H4 (cell line): ENCODE results near the gene FAM228A. TPM values are rescaled to one million over a fixed set of nuclear protein-coding genes. Genes with fewer than 3 reads are reported as not detected.
"Not testable (repeated sequence)": the region's sequence is repeated elsewhere in the genome, so short reads cannot be mapped to it uniquely, and the experiment has no call there.

ENCODE experiments used
- DNase-seq: peaks from one replicate; pipeline ENCODE4 v3.0.0-alpha.2; 2015; ENCODE audit warnings: low spot score
- total RNA-seq: library from RNA; depleted of rRNA; stranded (reverse); fragments of >200 nt; shearing (Covaris generic); gene quantifications from 2 replicates; pipeline ENCODE4 v1.2.3, GENCODE V29; 2014; rRNA removed

FAM228A gene
- not detected in 2 replicates for total RNA-seq

- DNase-seq, result no peak
Observed at GRCh38 chr2:24174851-24175277, at the start of gene FAM228A. TSS of gene FAM228A (plus strand) at chr2:24175053. CDS start at chr2:24175481, 428 bp downstream.

GRCh38 chr2:24125956-24126355, 48.9 kb upstream of the FAM228A start:
- DNase-seq, result no peak

GRCh38 chr2:24132543-24132942, 42.3 kb upstream of the FAM228A start:
- DNase-seq, result no peak

DNA sequence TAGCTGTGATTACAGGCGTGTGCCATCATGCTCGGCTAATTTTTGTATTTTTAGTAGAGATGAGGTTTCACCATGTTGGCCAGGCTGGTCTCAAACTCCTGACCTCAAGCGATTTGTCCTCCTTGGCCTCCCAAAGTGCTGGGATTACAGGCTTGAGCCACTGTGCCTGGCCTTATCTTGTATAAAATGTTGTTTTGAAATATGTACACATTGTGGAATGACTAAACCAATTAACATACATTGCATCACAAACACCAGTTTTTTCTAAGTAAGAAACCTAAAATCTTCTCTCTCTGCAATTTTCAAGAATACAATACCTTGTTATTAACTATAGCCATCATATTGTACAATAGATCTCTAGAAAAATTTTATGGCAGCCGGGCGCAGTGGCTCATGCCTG, 34.5 kb upstream of the FAM228A start:
- DNase-seq, result not testable (repeated sequence)

GRCh38 chr2:24147364-24147763, 27.5 kb upstream of the FAM228A start:
- no peak for DNase-seq

DNA sequence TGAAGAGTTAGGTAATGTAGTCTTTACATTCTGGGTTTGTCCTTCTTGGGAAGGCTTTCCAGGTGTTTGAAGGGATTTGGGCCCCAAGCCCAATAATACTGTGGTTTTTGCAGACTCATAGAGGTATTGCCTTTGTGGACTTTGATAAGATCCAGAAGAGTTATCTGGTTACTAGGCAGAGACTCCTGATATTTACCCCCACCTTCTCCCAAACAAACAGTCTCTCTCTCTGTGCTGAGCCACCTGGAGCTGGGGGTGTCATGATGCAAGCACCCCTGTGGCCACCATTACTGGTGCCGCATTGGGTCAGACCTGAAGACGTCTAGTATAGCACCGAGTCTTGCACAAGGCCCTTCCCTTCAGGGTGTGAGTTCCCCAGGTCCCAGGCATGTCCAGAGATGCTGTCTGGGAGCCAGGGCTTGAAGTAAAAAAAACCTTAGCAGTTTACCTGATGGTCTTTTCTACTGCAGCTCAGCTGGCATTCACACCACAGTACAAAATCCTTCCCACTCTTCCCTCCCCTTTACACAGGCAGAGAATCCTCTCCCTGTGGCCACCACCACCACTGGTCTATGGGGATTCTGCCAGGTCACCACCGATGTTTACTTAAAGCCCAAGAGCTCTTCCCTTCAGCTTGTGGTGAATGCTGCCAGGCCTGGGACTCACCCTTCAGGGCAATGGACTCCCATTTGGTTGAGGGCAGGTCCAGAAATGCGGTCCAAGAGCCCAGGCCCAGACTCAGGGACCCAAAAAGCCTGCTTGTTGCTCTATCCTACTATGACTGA, 22.2 kb upstream of the FAM228A start:
- peak; percentile 4 for DNase-seq

- DNase-seq, result no peak
Observed at GRCh38 chr2:24153478-24153877, 21.4 kb upstream of the FAM228A start.

- no peak for DNase-seq
Observed at GRCh38 chr2:24158131-24158530, 16.7 kb upstream of the FAM228A start.

GRCh38 chr2:24159708-24160107, 15.1 kb upstream of the FAM228A start:
- DNase-seq, result no peak

GRCh38 chr2:24160761-24161160, 14.1 kb upstream of the FAM228A start:
- DNase-seq, result no peak

- DNase-seq, result no peak
Observed at GRCh38 chr2:24162494-24162893, 12.4 kb upstream of the FAM228A start.

GRCh38 chr2:24163186-24163585, 11.7 kb upstream of the FAM228A start:
- DNase-seq, result no peak

DNA sequence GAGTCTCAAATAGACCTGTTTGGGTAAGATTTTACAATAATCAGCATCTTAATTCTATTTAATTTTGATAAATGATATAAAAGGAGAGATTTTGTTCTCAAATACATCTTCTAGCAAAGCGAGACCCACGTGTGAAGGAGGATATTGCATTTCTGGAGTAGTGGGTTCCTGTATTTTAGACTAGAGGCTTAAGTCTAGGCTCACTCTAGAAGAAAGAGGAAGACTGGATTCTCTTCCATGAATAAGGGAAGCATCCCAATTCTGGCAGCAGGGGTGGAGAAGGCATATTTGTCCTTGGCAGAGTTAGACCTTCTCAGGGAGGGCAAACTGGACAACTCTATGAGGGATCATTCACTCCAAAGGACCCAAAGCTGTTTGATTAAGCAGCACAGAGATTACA, 11.3 kb upstream of the FAM228A start:
- no peak for DNase-seq

DNA sequence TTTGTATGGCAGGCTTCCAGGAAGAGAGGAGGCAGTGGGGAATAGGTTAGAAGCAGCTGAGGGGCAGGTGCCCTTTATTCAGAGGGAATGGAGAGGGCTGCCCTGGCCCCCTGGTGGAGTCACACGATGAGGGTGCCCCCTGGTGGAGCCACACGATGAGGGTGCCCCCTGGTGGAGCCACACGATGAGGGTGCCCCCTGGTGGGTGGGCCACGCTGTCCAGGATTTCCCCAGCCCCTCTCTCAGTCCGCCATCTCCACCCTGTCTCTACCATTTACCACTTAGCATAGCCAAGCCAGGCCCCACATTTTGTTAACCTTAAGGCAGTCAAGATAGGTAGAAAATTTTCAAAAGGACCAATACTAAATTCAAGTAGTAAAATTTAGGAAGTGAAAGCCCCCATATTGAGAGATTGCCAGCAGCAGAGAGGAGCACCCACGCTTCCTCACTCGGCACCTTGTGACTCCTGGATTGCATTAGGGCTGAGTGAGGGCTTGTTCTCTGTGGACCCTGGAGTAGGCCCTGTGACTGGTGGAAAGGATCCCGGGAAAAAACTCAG, 10.4 kb upstream of the FAM228A start:
- no peak for DNase-seq

- no peak for DNase-seq
Observed at GRCh38 chr2:24169023-24169422, 5.8 kb upstream of the FAM228A start.

DNA sequence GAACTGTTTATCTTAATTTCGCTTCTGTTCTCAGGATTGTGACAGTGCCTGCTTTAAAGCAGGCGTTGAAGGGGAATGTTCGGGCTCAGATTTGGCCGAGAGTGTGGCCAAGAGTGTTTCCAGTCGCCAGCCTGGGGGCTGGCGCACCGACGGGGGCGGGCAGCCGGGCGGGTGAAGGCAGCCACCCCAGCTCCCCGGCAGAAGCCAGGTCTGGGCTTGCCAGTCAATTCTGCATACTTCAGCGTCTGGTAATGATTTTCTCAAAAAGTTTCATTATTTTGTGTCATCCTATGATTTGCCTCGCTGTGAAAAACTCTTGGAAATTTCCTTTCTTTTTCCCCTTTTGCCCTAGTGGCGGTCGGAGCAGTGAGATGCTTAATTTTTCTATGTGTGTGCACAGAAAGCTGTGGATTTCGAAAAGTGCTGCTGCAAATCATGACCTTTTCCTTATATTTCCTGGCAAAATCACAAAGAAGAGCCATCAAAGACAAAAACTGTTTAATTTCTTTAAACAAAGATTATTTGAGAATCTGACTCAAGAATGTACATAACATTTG, 856 bp downstream of the FAM228A start:
- no peak for DNase-seq

- DNase-seq, result no peak
Observed at GRCh38 chr2:24176326-24176725, 1.5 kb downstream of the FAM228A start.

- no peak for DNase-seq
Observed at GRCh38 chr2:24179683-24180082, 4.8 kb downstream of the FAM228A start.

DNA sequence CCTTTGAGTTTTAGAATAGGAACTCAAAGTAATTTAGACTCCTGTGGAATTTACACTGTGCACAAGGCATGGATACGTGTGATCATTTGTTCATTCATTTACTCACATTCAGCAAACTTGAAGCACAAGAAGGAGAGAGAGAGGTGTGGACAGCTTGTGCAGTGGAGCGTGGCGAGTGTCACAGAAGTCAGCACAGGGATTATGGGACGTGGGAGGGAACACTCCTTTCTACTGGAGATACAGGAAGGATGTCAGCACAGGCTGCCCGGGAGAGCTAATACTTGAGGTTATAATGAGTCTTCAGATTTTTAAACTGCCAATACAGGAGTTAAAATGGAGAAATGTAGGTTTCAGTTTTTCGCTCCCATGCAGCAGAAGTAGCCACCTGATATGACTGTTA, 7.0 kb downstream of the FAM228A start:
- no peak for DNase-seq

- no peak for DNase-seq
Observed at GRCh38 chr2:24182507-24182906, 7.7 kb downstream of the FAM228A start.

GRCh38 chr2:24183366-24184069, 8.7 kb downstream of the FAM228A start:
- no peak for DNase-seq

- DNase-seq, result no peak
Observed at GRCh38 chr2:24189551-24189950, 14.7 kb downstream of the FAM228A start.

DNA sequence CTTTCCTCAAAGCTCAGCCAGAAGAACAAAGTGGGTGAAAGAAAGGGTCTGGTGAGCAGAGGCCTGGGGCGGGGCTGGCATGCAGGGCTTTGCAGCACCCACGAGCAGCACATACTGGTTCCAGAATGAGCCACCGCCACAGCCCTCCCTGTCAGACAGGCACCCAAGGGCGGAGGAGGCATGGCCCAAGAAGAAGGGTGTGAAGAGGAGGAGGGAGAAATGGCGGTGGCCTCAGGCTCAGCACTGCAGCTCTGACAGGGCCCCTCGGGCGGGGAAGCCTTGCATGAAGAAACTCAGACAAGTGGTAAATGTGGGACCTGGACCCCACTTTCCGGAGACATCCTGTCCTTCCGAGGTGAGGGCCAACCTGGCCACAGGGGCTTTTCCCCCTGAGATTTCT, 15.7 kb downstream of the FAM228A start:
- no peak for DNase-seq
